ENCODE measurements around the gene TAGLN. TPM values are rescaled to one million over a fixed set of nuclear protein-coding genes. Genes with fewer than 3 reads are reported as not detected.

TAGLN gene
- polyA plus RNA-seq, 2 of the 4 experiments (the other 2 are of a cell fraction), result 43.2 to 287 TPM

GRCh38 chr11:117217141-117218084 is 18.2 kb downstream of the TAGLN start:
- Histone ChIP-seq H3K4me1 (0 out of 3 replicates have a peak, but pooled peaks cover 4% of the 10 kb centered on the region), H3K4me2 (no peak overlapping the region), H3K9me3 (no peaks in the 10 kb centered on the region), H3K4me3 (no peak overlapping the region), H3K27ac (no peak overlapping the region)
- ChIA-PET CTCF (interaction anchor here (0.9 to 2.7 kb wide), 2 partner anchors 9 to 36 kb away, joined by 3 to 18 read pairs; no protein-coding TSS in a partner anchor), POLR2A (no interaction called here)
- 86% methylated on average over 11 of the region's 11 CpGs for WGBS (ENCODE audit: missing lambda C conversion rate)
- FAIRE-seq, result no peak
- no peak for TF ChIP-seq GATA3 (IDR thresholded peaks at IDR 0.05; ENCODE audit: borderline replicate concordance)
- ATAC-seq, result no peak
- DNase-seq (ENCODE audit: low read depth in 1 of 2, low spot score in 1 of 2), result no peak

GRCh38 chr11:117218133-117218915 is 19.2 kb downstream of the TAGLN start:
- no peak overlapping the region for H3K4me3 ChIP-seq
- no peak overlapping the region for H3K4me2 ChIP-seq
- TF ChIP-seq HOXB5 (CRISPR knock-in tag; IDR thresholded peaks at IDR 0.05) (no peak), TFCP2L1 (CRISPR knock-in tag; IDR thresholded peaks at IDR 0.05) (no peak), CHD4 (IDR thresholded peaks at IDR 0.05; ENCODE audit: borderline replicate concordance) (no peak), GATA3 (IDR thresholded peaks at IDR 0.05; ENCODE audit: borderline replicate concordance) (no peak), HOXB13 (CRISPR knock-in tag; IDR thresholded peaks at IDR 0.05; ENCODE audit: low read depth) (no peak)
- no peak for DNase-seq (ENCODE audit: low read depth in 1 of 2, low spot score in 1 of 2)
- 85% methylated on average over 15 of the region's 15 CpGs for WGBS (ENCODE audit: missing lambda C conversion rate)
- CTCF ChIA-PET, result interaction anchor here (0.9 to 2.7 kb wide), 3 partner anchors 8 to 37 kb away, joined by 3 to 18 read pairs (median 3); no protein-coding TSS in a partner anchor
- 0 out of 3 replicates have a peak, but pooled peaks cover 4% of the 10 kb centered on the region for H3K4me1 ChIP-seq
- FAIRE-seq, result no peak
- no peak for ATAC-seq
- no peak overlapping the region for H3K27ac ChIP-seq
- no peaks in the 10 kb centered on the region for H3K9me3 ChIP-seq
- POLR2A ChIA-PET, result no interaction called here

GRCh38 chr11:117219001-117219400 is 19.8 kb downstream of the TAGLN start:
- Histone ChIP-seq H3K27ac (no peak overlapping the region), H3K4me1 (0 out of 3 replicates have a peak, but pooled peaks cover 4% of the 10 kb centered on the region), H3K4me3 (no peak overlapping the region), H3K9me3 (no peaks in the 10 kb centered on the region), H3K4me2 (no peak overlapping the region)
- DNase-seq (ENCODE audit: low read depth in 1 of 2, low spot score in 1 of 2) (no peak), ATAC-seq (no peak), FAIRE-seq (no peak)
- TF ChIP-seq TP53 (CRISPR knock-in tag; IDR thresholded peaks at IDR 0.05) (no peak), PBX3 (IDR thresholded peaks at IDR 0.05) (no peak), REST (IDR thresholded peaks at IDR 0.05) (no peak), ZFP36 (IDR thresholded peaks at IDR 0.05; ENCODE audit: borderline replicate concordance, partially characterized antibody) (no peak), SREBF2 (IDR thresholded peaks at IDR 0.05) (no peak), CEBPB (IDR thresholded peaks at IDR 0.05) (no peak), PHF8 (IDR thresholded peaks at IDR 0.05; ENCODE audit: borderline replicate concordance, low read depth) (no peak), ZNF302 (CRISPR knock-in tag; IDR thresholded peaks at IDR 0.05) (no peak), TFCP2L1 (CRISPR knock-in tag; IDR thresholded peaks at IDR 0.05) (no peak), ESRRA (IDR thresholded peaks at IDR 0.05; ENCODE audit: borderline replicate concordance, low read length) (no peak), RNF2 (IDR thresholded peaks at IDR 0.05; ENCODE audit: borderline replicate concordance, low read depth) (no peak), CBX8 (IDR thresholded peaks at IDR 0.05) (no peak), HEYL (CRISPR knock-in tag; IDR thresholded peaks at IDR 0.05) (no peak), BHLHE40 (IDR thresholded peaks at IDR 0.05; ENCODE audit: low read depth, low read length) (no peak), HOXB13 (CRISPR knock-in tag; IDR thresholded peaks at IDR 0.05; ENCODE audit: low read depth) (no peak), FOXS1 (CRISPR knock-in tag; IDR thresholded peaks at IDR 0.05) (no peak), CHD2 (IDR thresholded peaks at IDR 0.05; ENCODE audit: low read length, partially characterized antibody) (no peak), USF2 (IDR thresholded peaks at IDR 0.05) (no peak), NR3C1 (IDR thresholded peaks at IDR 0.05) (no peak)
- ChIA-PET CTCF (interaction anchor here (1.0 to 2.7 kb wide), 4 partner anchors 8 to 15 kb away, joined by 3 to 18 read pairs (median 6); partner anchors contain the start of gene PCSK7), POLR2A (no interaction called here)
- WGBS (ENCODE audit: missing lambda C conversion rate), result 95% methylated on average over 8 of the region's 9 CpGs

Measured in A549 (cell line).